K562 (cell line): ENCODE data around the gene ZNF740. TPM values are rescaled to one million over a fixed set of nuclear protein-coding genes. Genes with fewer than 3 reads are reported as not detected.

Source experiments
- ATAC-seq: fragments of 200-7000 bp; cut with Tn5 transposase; 3 replicates; pipeline ENCODE4 v1.9.1; 2020; ENCODE audit warnings: moderate library complexity
- BruUV-seq: library from RNA; stranded (reverse); fragments of 400-500 nt; replicated peaks from 2 replicates; lab custom pipeline; 2021; lab: Mats Ljungman, UMichigan
- CTCF ChIA-PET: fragments of 300-600 bp; formaldehyde crosslinking; extraction: SDS; loops from one replicate; lab custom pipeline; 2021; ENCODE audit warnings: low intra/inter-chr PET ratio; lab: Yijun Ruan, JAX
- POLR2A ChIA-PET: fragments of 300-600, 350-650 bp; sonication (Branson Sonifier 250); formaldehyde crosslinking; extraction: SDS; loops from one replicate; lab custom pipeline; 2021; ENCODE audit warnings: antibody characterized with exemption, inconsistent platforms; lab: Yijun Ruan, JAX
- DNase-seq, 4 experiments: peaks; one replicate each; pipeline versions ENCODE4 v3.0.0 to v3.0.0-alpha.2; 2011 to 2018; ENCODE audit warnings: low spot score in 3 of 4, mixed read lengths in 3 of 4; ENCODE audit errors: extremely low read depth in 1 of 4
- FAIRE-seq: peaks from 2 replicates; lab custom pipeline; 2011; peaks lifted over from hg19 to GRCh38; lab: Jason Lieb, UNC
- H2AFZ ChIP-seq: 2 replicates; pipeline ENCODE4 v1.6.0; 2011; ENCODE audit warnings: low read depth, low read length, control low read depth, inconsistent platforms
- H3K27ac ChIP-seq: fragments of 200-600 bp; 3 replicates; pipeline ENCODE4 v1.8.0; 2011; ENCODE audit warnings: low read depth, mild to moderate bottlenecking, control low read depth, inconsistent platforms, low read length, moderate library complexity, mixed read lengths; ENCODE audit errors: extremely low read depth
- H3K27me3 ChIP-seq, 2 experiments: fragments of 300-600 bp in 1 of 2; 2 replicates in 1 of 2; 3 replicates in 1 of 2; pipeline versions ENCODE4 v1.6.0 to v1.8.0; 2011; ENCODE audit warnings: inconsistent platforms in 2 of 2, low read length in 2 of 2, mild to moderate bottlenecking in 1 of 2, mixed read lengths in 1 of 2, moderate library complexity in 1 of 2; ENCODE audit not compliant: control insufficient read depth in 2 of 2, insufficient read depth in 2 of 2
- H3K36me3 ChIP-seq: fragments of 300-600 bp; 3 replicates; pipeline ENCODE4 v1.8.0; 2011; ENCODE audit warnings: mild to moderate bottlenecking, low read length, inconsistent platforms; ENCODE audit not compliant: control insufficient read depth, insufficient read depth
- H3K4me1 ChIP-seq, 2 experiments: fragments of 200-600 bp in 1 of 2; replicated peaks in 1 of 2; 2 replicates in 1 of 2; 3 replicates in 1 of 2; pipeline versions ENCODE4 v1.5.1 to v1.8.0; 2011; ENCODE audit warnings: inconsistent platforms in 2 of 2, low read length in 2 of 2, mild to moderate bottlenecking in 1 of 2, mixed read lengths in 1 of 2, moderate library complexity in 1 of 2; ENCODE audit not compliant: control insufficient read depth in 2 of 2, insufficient read depth in 2 of 2
- H3K4me2 ChIP-seq: 2 replicates; pipeline ENCODE4 v1.6.1; 2011; ENCODE audit warnings: low read length, control low read depth, inconsistent platforms, mixed read lengths; ENCODE audit not compliant: insufficient read depth
- H3K4me3 ChIP-seq: fragments of 200-600 bp; sonication (generic), shearing (Covaris generic); 2 replicates; pipeline ENCODE4 v1.5.1; 2016; ENCODE audit warnings: control low read depth, inconsistent platforms
- H3K79me2 ChIP-seq: fragments of 200-600 bp; 3 replicates; pipeline ENCODE4 v1.8.0; 2011; ENCODE audit warnings: low read length, inconsistent platforms; ENCODE audit not compliant: control insufficient read depth, insufficient read depth
- H3K9ac ChIP-seq, 2 experiments: 2 replicates each; pipeline versions ENCODE4 v1.6.0 to v1.6.1; 2011; ENCODE audit warnings: low read depth in 2 of 2, low read length in 2 of 2, control low read depth in 1 of 2, inconsistent platforms in 1 of 2, mild to moderate bottlenecking in 1 of 2, mixed read lengths in 1 of 2; ENCODE audit not compliant: insufficient read depth in 1 of 2
- H3K9me1 ChIP-seq: one replicate; pipeline ENCODE4 v1.6.0; 2011; ENCODE audit warnings: inconsistent platforms, mild to moderate bottlenecking, low read length, moderate library complexity; ENCODE audit not compliant: control insufficient read depth, insufficient read depth
- H3K9me3 ChIP-seq: replicated peaks from 2 replicates; pipeline ENCODE4 v1.5.1; 2011; ENCODE audit warnings: low read depth, low read length, inconsistent platforms; ENCODE audit not compliant: control insufficient read depth, insufficient read depth
- H4K20me1 ChIP-seq: replicated peaks from 2 replicates; pipeline ENCODE4 v1.6.1; 2011; ENCODE audit warnings: low read length, inconsistent platforms, mixed read lengths; ENCODE audit not compliant: control insufficient read depth, insufficient read depth
- CEBPB ChIP-seq: fragments of 450-650 bp; IDR thresholded peaks from 2 replicates; pipeline ENCODE4 v1.6.1; 2016; ENCODE audit warnings: missing genetic modification characterization, missing compliant biosample characterization
- ZNF146 ChIP-seq: IDR thresholded peaks from one replicate; pipeline ENCODE4 v1.6.1; 2018; ENCODE audit warnings: missing compliant biosample characterization; ENCODE audit not compliant: unreplicated experiment
- ZNF354B ChIP-seq: fragments of 250-450 bp; sonication (Bioruptor Pico); IDR thresholded peaks from 2 replicates; pipeline ENCODE4 v1.4.0; 2020
- ZNF445 ChIP-seq: fragments of 250-450 bp; sonication (Bioruptor Pico); IDR thresholded peaks from 2 replicates; pipeline ENCODE4 v1.4.0; 2020; ENCODE audit warnings: low read depth, mild to moderate bottlenecking, moderate library complexity
- WGBS: fragments of 100-300 bp; shearing (Covaris generic); methylation state at CpG from one replicate; pipeline ENCODE4 v1.1.6; 2016; ENCODE audit warnings: low coverage, mixed read lengths; ENCODE audit not compliant: insufficient coverage; ENCODE audit errors: missing lambda C conversion rate; 5-methylcytosine and 5-hydroxymethylcytosine counted together
- in situ Hi-C: fragments of 300-500 bp; cut with MboI; formaldehyde crosslinking; loops from 4 replicates; pipeline ENCODE4 v1.15.0; 2018; ENCODE audit warnings: inconsistent platforms, mixed read lengths
- intact Hi-C: fragments of 100-400 bp; cut with micrococcal nuclease; formaldehyde crosslinking; loops from 2 replicates; pipeline ENCODE4 v1.14.2; 2022
- polyA plus RNA-seq, 8 experiments: library from polyadenylated mRNA; depleted of rRNA in 4 of 8; stranded (reverse) in 5 of 8; unstranded in 3 of 8; fragments of >200 nt; fragmentation: Nextera tagmentation in 2 of 8; fragmentation: Illumina TruSeq in 1 of 8; extraction: Ambion mirVana in 2 of 8; extraction: Trizol in 1 of 8; gene quantifications; 2 replicates each; pipeline versions ENCODE4 v1.2.1 to v1.2.3, GENCODE V29; 2011 to 2014; ENCODE audit warnings: inconsistent platforms in 1 of 8, missing spikeins in 1 of 8
- total RNA-seq, 7 experiments: library from RNA; depleted of rRNA in 6 of 7; stranded (reverse); fragments of >200 nt in 6 of 7; fragmentation: Illumina TruSeq in 2 of 7; extraction: Trizol in 2 of 7; gene quantifications; 2 replicates each; pipeline versions ENCODE4 v1.2.1 to v1.2.3, GENCODE V29; 2011 to 2021; ENCODE audit warnings: low replicate concordance in 1 of 7
- TF ChIP-seq, protein P1 (sequence below): sonication (generic); formaldehyde crosslinking; IDR thresholded peaks from 2 replicates; pipeline ENCODE4 v1.8.1; 2023; ENCODE audit warnings: mild to moderate bottlenecking, missing genetic modification reagents

Gene ZNF740
- total and polyA plus RNA-seq, 9 of the 15 experiments (the other 6 are each of a cell fraction or from before 2014, with no cell fraction given), result 0.57 to 46.4 (median 18.6) TPM

DNA sequence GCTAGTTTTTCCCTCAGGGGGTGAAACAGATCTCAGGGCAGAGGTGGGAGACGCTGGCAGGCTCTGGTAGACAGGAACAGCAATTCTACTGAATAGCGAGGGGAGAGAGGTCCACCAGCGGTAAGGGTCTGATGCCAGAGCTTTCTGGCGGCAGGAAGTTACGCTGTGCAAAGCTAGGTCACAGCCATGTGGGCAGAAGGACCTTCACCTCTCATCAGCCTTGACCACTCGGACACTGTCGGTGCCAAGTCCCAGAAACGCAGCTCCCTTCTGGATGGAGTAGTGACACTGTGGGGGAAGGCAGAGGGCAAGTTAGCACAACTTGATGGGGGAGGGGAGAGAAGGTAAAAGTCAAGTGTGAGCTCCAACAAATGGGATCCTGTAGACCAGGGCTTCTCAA is 10.3 kb upstream of the ZNF740 start (continued):
- TF ChIP-seq ZNF354B (CRISPR knock-in tag), result no peak

DNA sequence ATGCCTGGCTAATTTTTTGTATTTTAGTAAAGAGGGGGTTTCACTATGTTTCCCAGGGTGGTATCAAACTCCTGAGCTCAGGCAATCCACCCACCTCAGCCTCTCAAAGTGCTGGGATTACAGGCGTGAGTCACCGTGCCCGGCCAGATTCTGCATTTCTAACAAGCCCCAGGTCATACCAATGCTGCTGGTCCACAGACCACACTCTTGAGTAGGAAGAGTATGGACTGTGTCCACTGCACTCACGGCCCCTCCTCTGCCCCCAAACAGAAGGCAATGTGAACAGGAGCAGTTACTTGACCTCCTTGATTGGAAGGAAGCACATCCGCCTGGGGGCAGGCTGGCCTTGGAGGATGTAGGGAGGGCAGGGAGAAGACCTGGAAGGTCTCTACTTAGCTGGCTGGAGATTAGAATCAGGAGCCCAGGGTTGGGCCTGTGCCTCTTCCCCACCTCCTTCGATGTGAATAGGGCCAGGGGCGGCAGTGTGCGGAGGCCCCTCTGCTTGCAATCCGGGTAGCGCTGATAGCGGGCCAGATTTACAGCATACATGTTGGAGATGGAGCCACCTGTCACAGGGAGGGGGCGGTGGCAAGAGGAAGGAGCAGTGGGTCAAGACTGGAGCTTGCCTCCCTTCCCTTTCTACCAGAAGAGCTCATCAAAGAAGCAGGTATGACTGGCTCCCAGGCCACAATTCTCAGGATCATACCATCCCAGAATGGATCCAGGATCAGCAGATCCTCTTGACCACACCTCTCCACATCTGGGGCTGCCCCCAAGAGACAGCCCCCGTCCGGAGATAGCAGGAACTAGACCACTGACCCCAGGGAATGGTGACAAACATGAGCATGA is 9.4 kb upstream of the ZNF740 start:
- in situ Hi-C loops, result no loop called here
- Histone ChIP-seq H4K20me1 (no peaks in the 10 kb centered on the region), H3K79me2 (no peaks in the 10 kb centered on the region), H3K27ac (no peak overlapping the region), H3K9ac (peak overlapping the region in 1 of 2 experiments; percentile 73; a peak in 1 of 4 replicates), H3K9me1 (no peaks in the 10 kb centered on the region)
- ChIA-PET CTCF (no interaction called here), POLR2A (interaction anchor here (0.6 to 3.6 kb wide), 5 partner anchors 9 to 322 kb away, joined by 3 to 15 read pairs (median 4); partner anchors contain the start of genes CSAD and ZNF740)
- FAIRE-seq (no peak), DNase-seq (peak in 1 of 4 experiments; percentile 25)
- intact Hi-C loops, result no loop called here
- TF ChIP-seq ZNF146 (CRISPR knock-in tag) (no peak), CEBPB (tag) (no peak), ZNF445 (CRISPR knock-in tag) (no peak)
- TF ChIP-seq, protein P1, sequence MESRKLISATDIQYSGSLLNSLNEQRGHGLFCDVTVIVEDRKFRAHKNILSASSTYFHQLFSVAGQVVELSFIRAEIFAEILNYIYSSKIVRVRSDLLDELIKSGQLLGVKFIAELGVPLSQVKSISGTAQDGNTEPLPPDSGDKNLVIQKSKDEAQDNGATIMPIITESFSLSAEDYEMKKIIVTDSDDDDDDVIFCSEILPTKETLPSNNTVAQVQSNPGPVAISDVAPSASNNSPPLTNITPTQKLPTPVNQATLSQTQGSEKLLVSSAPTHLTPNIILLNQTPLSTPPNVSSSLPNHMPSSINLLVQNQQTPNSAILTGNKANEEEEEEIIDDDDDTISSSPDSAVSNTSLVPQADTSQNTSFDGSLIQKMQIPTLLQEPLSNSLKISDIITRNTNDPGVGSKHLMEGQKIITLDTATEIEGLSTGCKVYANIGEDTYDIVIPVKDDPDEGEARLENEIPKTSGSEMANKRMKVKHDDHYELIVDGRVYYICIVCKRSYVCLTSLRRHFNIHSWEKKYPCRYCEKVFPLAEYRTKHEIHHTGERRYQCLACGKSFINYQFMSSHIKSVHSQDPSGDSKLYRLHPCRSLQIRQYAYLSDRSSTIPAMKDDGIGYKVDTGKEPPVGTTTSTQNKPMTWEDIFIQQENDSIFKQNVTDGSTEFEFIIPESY (CRISPR knock-in tag), result 0 out of 2 replicates have a peak, but pooled peaks have one; percentile 31
- TF ChIP-seq, all 486 proteins: peak for 1
- Histone ChIP-seq H2AFZ (0 out of 2 replicates have a peak overlapping the region, but pooled peaks have one; percentile 14), H3K27me3 (no peaks in the 10 kb centered on the region), H3K9me3 (no peaks in the 10 kb centered on the region), H3K36me3 (no peaks in the 10 kb centered on the region), H3K4me2 (no peak overlapping the region), H3K4me3 (no peak overlapping the region), H3K4me1 (peaks cover 13 to 22% of the 10 kb centered on the region in 2 experiments)
- peak; percentile 21 for ATAC-seq
- no TSS peak for BruUV-seq
- WGBS, result 55% methylated on average over 14 of the region's 14 CpGs
